PC-3 (cell line): Measurements from ENCODE around the gene UBE2S.
"Not testable (repeated sequence)": the region's sequence is repeated elsewhere in the genome, so short reads cannot be mapped to it uniquely, and the experiment has no call there.

ENCODE experiments used
- EZH2 ChIP-seq: fragments of 300-600 bp; sonication (generic); IDR thresholded peaks from one replicate; pipeline ENCODE4 v1.6.1; 2017; ENCODE audit warnings: antibody characterized with exemption, mild to moderate bottlenecking, low read length; ENCODE audit not compliant: unreplicated experiment
- EZH2phosphoT487 ChIP-seq: fragments of 300-600 bp; sonication (generic); IDR thresholded peaks from 2 replicates; pipeline ENCODE4 v1.6.1; 2018; ENCODE audit warnings: mild to moderate bottlenecking, antibody characterized with exemption, low read length, borderline replicate concordance
- TF ChIP-seq, protein P1 (sequence below): fragments of 300-600 bp; sonication (generic); conservative IDR thresholded peaks from 2 replicates; pipeline ENCODE4 v1.5.1; 2017; ENCODE audit warnings: antibody characterized with exemption, low read depth, mild to moderate bottlenecking, low read length

DNA sequence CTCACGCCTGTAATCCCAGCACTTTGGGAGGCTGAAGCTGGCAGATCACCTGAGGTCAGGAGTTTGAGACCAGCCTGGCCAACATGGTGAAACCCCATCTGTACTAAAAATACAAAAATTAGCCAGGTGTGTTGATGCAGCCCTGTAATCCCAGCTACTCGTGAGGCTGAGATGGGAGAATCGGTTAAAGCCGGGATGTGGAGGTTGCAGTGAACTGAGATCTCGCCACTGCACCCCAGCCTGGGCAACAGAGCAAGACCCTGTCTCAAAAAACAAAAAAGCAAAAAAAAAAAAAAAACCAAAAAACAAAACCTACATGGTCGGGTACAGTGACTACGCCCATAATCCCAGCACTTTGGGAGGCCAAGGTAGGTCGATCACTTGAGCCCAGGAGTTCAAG, 1.6 kb upstream of the UBE2S start:
- TF ChIP-seq, protein P1, sequence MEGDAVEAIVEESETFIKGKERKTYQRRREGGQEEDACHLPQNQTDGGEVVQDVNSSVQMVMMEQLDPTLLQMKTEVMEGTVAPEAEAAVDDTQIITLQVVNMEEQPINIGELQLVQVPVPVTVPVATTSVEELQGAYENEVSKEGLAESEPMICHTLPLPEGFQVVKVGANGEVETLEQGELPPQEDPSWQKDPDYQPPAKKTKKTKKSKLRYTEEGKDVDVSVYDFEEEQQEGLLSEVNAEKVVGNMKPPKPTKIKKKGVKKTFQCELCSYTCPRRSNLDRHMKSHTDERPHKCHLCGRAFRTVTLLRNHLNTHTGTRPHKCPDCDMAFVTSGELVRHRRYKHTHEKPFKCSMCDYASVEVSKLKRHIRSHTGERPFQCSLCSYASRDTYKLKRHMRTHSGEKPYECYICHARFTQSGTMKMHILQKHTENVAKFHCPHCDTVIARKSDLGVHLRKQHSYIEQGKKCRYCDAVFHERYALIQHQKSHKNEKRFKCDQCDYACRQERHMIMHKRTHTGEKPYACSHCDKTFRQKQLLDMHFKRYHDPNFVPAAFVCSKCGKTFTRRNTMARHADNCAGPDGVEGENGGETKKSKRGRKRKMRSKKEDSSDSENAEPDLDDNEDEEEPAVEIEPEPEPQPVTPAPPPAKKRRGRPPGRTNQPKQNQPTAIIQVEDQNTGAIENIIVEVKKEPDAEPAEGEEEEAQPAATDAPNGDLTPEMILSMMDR = not testable (repeated sequence)
- TF ChIP-seq EZH2, EZH2phosphoT487: not testable (repeated sequence)
